IPS-20b (cell line): ENCODE data around the gene TMC8.
"Not testable (repeated sequence)": the region's sequence is repeated elsewhere in the genome, so short reads cannot be mapped to it uniquely, and the experiment has no call there.

Experiments
- H3K27ac ChIP-seq: one replicate; pipeline ENCODE4 v1.5.1; 2013; ENCODE audit warnings: low read length
- H3K27me3 ChIP-seq: 2 replicates; pipeline ENCODE4 v1.6.1; 2013; ENCODE audit warnings: mild to moderate bottlenecking, low read length, inconsistent platforms; ENCODE audit not compliant: insufficient read depth
- H3K36me3 ChIP-seq: 2 replicates; pipeline ENCODE4 v1.6.1; 2013; ENCODE audit warnings: low read depth, mild to moderate bottlenecking, inconsistent platforms, low read length, moderate library complexity; ENCODE audit not compliant: insufficient read depth
- H3K4me1 ChIP-seq: 2 replicates; pipeline ENCODE4 v1.6.1; 2013; ENCODE audit warnings: mild to moderate bottlenecking, control low read depth, inconsistent platforms, low read length, moderate library complexity; ENCODE audit not compliant: insufficient read depth
- H3K4me3 ChIP-seq: 2 replicates; pipeline ENCODE4 v1.5.1; 2013; ENCODE audit warnings: mild to moderate bottlenecking, low read length, inconsistent platforms
- H3K9ac ChIP-seq: 2 replicates; pipeline ENCODE4 v1.6.1; 2013; ENCODE audit warnings: low read depth, mild to moderate bottlenecking, inconsistent platforms, low read length, moderate library complexity
- H3K9me3 ChIP-seq: 2 replicates; pipeline ENCODE4 v1.6.1; 2013; ENCODE audit warnings: mild to moderate bottlenecking, low read depth, low read length, inconsistent platforms; ENCODE audit not compliant: insufficient read depth

The TMC8 gene

DNA sequence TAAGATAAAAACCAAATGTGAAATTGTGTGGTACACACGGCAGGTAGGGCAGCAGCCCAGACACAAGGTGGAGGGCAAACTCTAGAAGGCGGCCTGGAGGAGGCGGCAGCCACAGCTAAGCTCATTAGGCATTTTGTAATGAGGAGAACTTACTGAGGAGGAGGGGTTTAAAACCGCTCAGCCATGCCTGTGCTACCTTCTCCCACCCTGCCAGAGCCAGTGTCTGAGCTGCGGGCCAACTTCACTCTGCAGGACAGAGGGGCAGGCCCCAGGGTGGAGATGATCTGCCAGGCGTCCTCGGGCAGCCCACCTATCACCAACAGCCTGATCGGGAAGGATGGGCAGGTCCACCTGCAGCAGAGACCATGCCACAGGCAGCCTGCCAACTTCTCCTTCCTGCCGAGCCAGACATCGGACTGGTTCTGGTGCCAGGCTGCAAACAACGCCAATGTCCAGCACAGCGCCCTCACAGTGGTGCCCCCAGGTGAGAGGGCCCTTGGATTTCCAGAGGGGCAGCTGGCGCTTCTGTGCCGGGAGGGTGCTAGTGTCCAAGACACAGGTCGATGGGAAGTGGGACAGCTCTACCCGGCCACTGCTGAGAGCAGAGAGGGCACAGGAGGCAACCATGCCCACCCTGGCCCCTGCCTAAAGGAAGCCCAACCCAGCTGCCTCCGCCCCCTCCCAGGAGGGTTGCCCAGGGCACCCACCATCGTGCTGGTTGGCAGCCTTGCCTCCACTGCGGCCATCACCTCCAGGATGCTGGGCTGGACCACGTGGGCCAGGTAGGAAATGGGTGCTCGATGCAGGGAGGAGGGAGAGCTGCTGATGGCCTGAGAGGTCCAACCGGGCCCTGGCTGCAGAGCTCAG lies 33.5 kb downstream of the TMC8 start:
- Histone ChIP-seq H3K36me3 (no peaks in the 10 kb centered on the region), H3K4me1 (no peaks in the 10 kb centered on the region), H3K4me3 (no peak overlapping the region), H3K9me3 (no peaks in the 10 kb centered on the region), H3K9ac (no peak overlapping the region), H3K27me3 (no peaks in the 10 kb centered on the region), H3K27ac (no peak overlapping the region)

DNA sequence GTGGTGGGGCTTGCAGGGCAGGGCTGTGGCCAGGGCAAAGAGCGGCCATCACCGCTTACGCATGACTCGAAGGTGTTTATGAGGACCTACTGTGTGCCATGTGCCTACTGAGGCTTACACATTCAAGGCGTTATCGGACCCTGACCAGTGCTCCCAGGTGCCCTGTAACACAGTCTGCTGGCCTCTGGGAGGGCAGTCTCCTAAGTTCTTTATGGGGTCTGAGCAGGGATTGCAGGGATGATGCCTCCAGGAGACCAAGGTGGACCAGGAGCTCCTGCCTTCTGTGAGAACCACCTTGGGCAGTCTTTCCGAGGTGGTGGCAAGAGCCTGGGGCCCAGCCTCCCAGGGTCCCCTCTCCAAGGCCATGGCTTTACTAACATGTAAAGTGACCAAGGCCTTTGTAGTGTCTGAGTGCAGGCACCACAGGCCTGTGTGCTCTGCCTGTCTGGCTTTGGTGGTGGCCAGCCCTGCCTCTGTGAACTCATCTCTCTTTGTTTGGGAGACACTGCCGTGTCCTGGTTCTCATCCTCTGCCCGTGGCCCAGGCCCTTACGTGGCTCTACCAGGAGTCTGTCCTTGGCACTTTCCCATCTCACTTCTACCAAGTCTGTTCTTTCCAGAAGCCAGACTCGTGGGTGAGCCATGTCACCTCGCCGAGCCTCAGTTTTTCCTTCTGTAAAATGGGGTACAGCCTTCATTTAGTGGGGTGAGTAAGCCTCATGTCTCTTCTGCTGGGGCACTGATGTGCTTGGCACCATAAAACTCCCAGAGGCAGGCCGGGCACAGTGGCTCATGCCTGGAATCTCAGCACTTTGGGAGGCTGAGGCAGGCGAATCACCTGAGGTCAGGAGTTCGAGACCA lies 34.4 kb downstream of the TMC8 start:
- H3K4me3 ChIP-seq = no peak overlapping the region
- H3K27me3 ChIP-seq = no peaks in the 10 kb centered on the region
- no peak overlapping the region for H3K9ac ChIP-seq
- no peaks in the 10 kb centered on the region for H3K9me3 ChIP-seq
- H3K27ac ChIP-seq = no peak overlapping the region
- no peaks in the 10 kb centered on the region for H3K36me3 ChIP-seq
- no peaks in the 10 kb centered on the region for H3K4me1 ChIP-seq

DNA sequence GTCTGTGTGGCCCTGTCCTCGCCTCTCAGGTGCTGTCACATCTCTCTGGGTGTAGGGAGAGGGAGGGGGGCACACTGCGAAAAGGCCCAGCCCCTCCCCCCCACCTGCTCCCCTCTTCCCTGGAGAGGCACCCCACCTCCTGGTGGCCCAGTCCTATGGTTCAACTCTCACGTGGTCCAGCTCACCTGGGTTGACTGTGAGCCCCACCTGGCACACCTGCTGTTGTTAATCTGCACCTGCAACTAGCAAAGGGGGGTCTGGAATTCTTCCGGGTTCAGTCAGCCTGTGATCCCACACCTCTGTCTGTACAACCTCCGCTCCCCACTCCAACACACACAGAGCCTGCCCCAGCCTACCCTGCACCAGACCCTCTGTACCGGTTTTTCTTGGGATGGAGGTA lies 35.8 kb downstream of the TMC8 start:
- Histone ChIP-seq H3K27me3 (no peaks in the 10 kb centered on the region), H3K36me3 (no peaks in the 10 kb centered on the region), H3K27ac (no peak overlapping the region), H3K9ac (no peak overlapping the region), H3K4me3 (no peak overlapping the region), H3K4me1 (no peaks in the 10 kb centered on the region), H3K9me3 (no peaks in the 10 kb centered on the region)

DNA sequence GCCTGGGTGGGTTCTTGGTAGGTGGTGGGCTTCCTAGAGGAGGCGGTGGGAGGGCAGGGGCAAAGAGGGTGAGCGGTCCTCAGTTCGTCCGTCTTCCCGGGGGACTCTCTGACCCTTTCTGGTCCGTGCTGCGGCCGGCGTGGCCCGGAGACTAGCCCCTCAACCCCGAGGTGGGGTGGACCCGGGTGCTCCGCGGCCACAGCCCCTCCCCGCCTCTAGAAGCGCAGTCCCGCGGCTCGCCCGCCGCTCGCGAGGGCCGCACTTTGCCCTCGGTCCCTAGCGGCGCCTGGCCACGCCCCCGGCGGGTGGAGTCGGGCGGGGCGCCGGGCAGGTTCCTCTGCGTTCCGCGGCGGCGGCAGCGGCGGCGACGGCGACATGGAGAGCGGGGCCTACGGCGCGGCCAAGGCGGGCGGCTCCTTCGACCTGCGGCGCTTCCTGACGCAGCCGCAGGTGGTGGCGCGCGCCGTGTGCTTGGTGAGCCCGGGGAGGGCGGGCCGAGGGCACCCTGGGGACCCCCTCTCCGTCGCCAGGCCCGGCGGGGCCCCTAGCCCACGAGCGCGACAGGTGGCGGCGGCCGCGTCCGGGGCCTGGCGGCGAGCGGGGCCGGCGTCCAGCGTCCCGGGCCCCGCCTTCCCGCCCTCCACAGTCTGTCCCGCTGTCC lies 37.8 kb downstream of the TMC8 start, which contains the start of gene SYNGR2:
SYNGR2 (plus strand) TSS at position 340 of the 661 bp plus-strand sequence; CDS start at position 376, 36 bp downstream.
- H3K9me3 ChIP-seq = no peaks in the 10 kb centered on the region
- H3K9ac ChIP-seq = peak within 1 kb of the TSS; percentile 37; the same call in 1 of the 2 replicates
- no peak within 1 kb of the TSS for H3K27ac ChIP-seq
- peaks cover 5% of the 10 kb centered on the region; the same call in 1 of the 2 replicates for H3K36me3 ChIP-seq
- H3K4me3 ChIP-seq = peak within 1 kb of the TSS; percentile 69
- no peaks in the 10 kb centered on the region for H3K27me3 ChIP-seq
- H3K4me1 ChIP-seq = peaks cover 11% of the 10 kb centered on the region

DNA sequence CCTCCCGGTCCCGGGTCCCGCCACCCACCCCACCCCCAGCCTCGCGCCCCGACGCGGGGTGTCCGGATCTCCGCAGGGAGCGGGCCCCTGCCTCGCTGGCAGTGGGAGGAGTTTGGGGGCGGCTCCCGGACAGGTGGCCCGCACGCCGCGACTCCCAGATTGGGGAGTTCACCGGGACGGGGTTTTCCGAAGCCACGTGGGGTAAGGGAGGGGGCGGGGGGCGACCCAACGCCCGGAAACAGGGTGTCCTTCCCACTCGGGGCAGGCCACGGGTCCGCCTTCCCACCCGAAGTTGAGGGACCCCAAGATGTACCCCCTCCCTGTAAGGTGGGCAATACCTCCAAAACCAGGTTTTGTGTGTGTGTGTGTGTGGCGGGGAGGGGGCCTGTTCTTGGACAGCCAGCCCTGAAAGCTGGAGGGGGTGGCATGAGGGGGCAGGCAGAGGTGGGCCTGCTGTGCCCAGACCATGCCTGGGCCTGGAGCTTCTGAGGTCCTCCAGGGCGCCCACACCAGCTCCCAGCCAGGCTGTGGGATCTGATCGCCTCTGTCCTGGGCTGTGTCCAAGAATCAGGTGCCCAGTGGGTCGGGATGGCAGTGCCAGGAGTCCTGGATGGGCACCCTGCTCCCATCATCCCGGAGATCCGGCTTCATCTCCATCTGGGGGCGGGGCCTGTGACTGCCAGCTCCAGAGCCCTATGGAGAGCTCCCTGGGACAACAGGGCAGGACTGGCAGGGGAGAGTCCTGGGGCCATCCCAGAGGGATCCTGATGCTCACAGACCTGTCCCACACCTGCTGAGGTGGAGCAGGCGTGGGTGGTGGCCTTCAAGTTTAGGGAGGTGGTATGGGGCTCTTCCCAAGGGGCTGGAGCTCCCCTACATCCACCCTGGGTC lies 38.6 kb downstream of the TMC8 start:
- Histone ChIP-seq H3K27ac (no peak overlapping the region), H3K27me3 (no peaks in the 10 kb centered on the region), H3K36me3 (peaks cover 13% of the 10 kb centered on the region), H3K9ac (peak overlapping the region; percentile 27; the same call in 1 of the 2 replicates), H3K4me1 (peaks cover 11% of the 10 kb centered on the region), H3K9me3 (no peaks in the 10 kb centered on the region), H3K4me3 (peak overlapping the region; percentile 69)

DNA sequence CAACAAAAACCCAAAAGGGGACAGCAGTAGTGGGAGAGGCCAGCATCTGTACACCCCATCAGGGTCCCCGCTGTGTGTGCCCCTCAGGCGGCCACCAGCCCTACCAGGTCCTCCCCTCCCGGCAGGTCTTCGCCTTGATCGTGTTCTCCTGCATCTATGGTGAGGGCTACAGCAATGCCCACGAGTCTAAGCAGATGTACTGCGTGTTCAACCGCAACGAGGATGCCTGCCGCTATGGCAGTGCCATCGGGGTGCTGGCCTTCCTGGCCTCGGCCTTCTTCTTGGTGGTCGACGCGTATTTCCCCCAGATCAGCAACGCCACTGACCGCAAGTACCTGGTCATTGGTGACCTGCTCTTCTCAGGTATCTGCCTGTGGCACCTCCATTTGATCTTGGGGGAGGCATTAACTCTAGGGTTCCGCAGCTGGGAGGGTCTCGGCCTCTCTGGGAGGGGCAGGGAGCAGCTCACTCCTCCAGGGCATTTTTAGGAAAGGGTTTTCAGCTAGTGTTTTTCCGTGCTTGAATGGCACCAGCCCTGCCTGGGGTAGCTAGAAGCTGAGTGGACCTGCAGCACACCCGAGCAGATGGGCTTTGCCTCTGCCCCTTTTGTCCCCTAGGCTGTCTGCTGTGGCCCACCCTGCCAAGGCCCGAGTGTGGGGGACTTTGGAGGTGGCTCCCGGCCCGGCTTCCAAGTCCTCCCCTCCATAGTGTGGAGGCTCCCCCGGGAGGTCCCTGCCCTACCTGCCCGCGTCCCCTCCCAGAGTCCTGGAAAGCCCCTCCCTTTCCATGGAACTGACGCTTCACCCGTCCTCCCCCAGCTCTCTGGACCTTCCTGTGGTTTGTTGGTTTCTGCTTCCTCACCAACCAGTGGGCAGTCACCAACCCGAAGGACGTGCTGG lies 40.4 kb downstream of the TMC8 start:
- no peak overlapping the region for H3K4me3 ChIP-seq
- H3K9me3 ChIP-seq = no peaks in the 10 kb centered on the region
- no peaks in the 10 kb centered on the region for H3K27me3 ChIP-seq
- H3K4me1 ChIP-seq = peaks cover 11% of the 10 kb centered on the region
- peaks cover 30% of the 10 kb centered on the region for H3K36me3 ChIP-seq
- no peak overlapping the region for H3K9ac ChIP-seq
- H3K27ac ChIP-seq = no peak overlapping the region

DNA sequence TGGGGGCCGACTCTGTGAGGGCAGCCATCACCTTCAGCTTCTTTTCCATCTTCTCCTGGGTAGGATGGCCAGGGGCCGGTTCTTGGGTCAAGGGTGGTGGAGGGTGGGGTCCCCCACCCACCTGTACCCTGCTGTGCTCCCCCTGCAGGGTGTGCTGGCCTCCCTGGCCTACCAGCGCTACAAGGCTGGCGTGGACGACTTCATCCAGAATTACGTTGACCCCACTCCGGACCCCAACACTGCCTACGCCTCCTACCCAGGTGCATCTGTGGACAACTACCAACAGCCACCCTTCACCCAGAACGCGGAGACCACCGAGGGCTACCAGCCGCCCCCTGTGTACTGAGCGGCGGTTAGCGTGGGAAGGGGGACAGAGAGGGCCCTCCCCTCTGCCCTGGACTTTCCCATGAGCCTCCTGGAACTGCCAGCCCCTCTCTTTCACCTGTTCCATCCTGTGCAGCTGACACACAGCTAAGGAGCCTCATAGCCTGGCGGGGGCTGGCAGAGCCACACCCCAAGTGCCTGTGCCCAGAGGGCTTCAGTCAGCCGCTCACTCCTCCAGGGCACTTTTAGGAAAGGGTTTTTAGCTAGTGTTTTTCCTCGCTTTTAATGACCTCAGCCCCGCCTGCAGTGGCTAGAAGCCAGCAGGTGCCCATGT lies 41.1 kb downstream of the TMC8 start:
- Histone ChIP-seq H3K4me1 (peaks cover 12% of the 10 kb centered on the region), H3K36me3 (peaks cover 36% of the 10 kb centered on the region)
- not testable (repeated sequence) for H3K27me3 ChIP-seq, H3K27ac ChIP-seq, H3K9me3 ChIP-seq, H3K4me3 ChIP-seq, H3K9ac ChIP-seq

DNA sequence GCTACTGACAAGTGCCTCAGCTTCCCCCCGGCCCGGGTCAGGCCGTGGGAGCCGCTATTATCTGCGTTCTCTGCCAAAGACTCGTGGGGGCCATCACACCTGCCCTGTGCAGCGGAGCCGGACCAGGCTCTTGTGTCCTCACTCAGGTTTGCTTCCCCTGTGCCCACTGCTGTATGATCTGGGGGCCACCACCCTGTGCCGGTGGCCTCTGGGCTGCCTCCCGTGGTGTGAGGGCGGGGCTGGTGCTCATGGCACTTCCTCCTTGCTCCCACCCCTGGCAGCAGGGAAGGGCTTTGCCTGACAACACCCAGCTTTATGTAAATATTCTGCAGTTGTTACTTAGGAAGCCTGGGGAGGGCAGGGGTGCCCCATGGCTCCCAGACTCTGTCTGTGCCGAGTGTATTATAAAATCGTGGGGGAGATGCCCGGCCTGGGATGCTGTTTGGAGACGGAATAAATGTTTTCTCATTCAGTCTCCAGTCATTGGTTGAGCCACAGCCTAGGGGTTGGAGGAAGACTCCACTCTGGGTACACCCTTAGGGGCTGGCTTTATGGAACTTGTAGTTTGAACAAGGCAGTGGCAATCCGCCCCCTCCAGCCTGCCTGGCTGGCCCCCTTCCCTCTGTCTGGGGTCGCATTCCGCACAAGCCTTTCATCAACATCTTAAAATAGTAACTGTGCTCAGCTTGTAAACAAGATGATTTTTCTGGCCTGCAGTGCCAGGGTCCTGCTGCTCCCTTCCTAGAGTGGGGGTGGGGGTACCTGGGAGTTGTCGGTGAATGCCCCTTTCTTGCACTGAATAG lies 41.9 kb downstream of the TMC8 start:
- Histone ChIP-seq H3K36me3 (peaks cover 43% of the 10 kb centered on the region), H3K9me3 (no peaks in the 10 kb centered on the region), H3K4me1 (peaks cover 15% of the 10 kb centered on the region), H3K27me3 (no peaks in the 10 kb centered on the region), H3K27ac (no peak overlapping the region), H3K4me3 (no peak overlapping the region), H3K9ac (peak overlapping the region; percentile 20; the same call in 1 of the 2 replicates)

DNA sequence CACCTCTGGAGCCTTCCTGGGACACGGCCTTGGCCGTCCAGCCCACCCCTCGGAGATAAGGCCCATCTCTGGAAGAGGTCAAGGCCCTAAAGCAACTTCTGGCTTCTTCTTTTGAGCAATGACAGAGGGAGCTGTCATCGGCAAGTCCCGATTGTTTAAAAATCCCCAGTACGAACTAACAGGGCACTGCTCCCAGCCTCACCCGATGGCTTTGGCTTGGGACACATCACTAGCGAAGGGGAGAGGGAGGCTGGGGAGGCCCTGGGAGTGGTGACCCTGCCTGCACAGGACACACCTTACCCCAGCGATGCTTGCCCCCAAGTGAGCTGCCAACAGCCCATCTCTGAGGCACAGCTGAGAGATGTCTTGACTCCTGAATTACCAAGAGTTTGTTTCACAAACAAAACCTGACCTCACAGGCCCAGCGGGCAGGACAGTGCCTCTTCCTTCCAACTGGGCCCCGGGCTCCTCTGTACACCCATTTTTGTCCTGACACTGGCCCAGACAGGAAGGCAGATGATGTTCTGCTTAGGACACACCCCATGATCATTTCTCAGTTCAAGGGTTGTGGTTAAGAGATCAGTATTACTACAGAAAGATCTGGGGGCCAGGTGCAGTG lies 42.6 kb downstream of the TMC8 start:
- H3K4me1 ChIP-seq = peaks cover 15% of the 10 kb centered on the region

More for the DNA sequence above, 42.6 kb downstream of the TMC8 start:
- Histone ChIP-seq H3K27ac (no peak overlapping the region), H3K9me3 (no peaks in the 10 kb centered on the region), H3K4me3 (no peak overlapping the region), H3K27me3 (no peaks in the 10 kb centered on the region), H3K36me3 (peaks cover 47% of the 10 kb centered on the region), H3K9ac (no peak overlapping the region)
